Epithelial cell of proximal tubule (primary cell): Measurements from ENCODE around the gene KCNRG. TPM values are rescaled to one million over a fixed set of nuclear protein-coding genes. Genes with fewer than 3 reads are reported as not detected.
"Not testable (repeated sequence)": the region's sequence is repeated elsewhere in the genome, so short reads cannot be mapped to it uniquely, and the experiment has no call there.

Experiments used
- DNase-seq: peaks from one replicate; pipeline ENCODE4 v3.0.0-alpha.2; 2011; ENCODE audit warnings: low read depth
- H3K4me3 ChIP-seq: 2 replicates; pipeline ENCODE4 v1.5.1; 2011; ENCODE audit warnings: low read depth, mild to moderate bottlenecking, low read length
- total RNA-seq: library from RNA; depleted of rRNA; stranded (reverse); fragments of >200 nt; gene quantifications from 2 replicates; pipeline ENCODE4 v1.2.3, GENCODE V29; 2015
- TF ChIP-seq, protein P1 (sequence below): conservative IDR thresholded peaks from 2 replicates; pipeline ENCODE4 v1.5.1; 2012; ENCODE audit warnings: low read depth, mild to moderate bottlenecking, low read length

The KCNRG gene
- total RNA-seq, 1 donor from 2014 or later = 2.5 TPM

DNA sequence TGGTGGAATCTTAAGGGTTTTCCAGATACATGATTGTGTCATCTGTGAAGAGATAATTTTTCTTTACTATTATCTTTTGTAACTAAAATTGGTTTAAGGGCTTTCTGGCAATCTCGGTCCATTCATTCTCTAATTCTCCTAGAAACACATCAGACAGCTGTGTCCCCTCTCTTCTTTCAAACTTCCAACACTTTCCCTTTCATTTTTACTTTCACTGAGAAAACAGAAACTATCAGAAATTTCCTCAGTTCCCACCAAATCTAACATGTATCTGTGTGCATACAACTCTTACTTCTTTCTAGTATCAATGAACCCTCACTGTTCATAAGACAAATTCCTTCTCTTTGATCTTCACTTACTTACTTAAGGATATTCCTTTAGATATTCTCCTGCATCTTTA is 40.2 kb downstream of the KCNRG start:
- no peak overlapping the region for H3K4me3 ChIP-seq
- TF ChIP-seq, protein P1, sequence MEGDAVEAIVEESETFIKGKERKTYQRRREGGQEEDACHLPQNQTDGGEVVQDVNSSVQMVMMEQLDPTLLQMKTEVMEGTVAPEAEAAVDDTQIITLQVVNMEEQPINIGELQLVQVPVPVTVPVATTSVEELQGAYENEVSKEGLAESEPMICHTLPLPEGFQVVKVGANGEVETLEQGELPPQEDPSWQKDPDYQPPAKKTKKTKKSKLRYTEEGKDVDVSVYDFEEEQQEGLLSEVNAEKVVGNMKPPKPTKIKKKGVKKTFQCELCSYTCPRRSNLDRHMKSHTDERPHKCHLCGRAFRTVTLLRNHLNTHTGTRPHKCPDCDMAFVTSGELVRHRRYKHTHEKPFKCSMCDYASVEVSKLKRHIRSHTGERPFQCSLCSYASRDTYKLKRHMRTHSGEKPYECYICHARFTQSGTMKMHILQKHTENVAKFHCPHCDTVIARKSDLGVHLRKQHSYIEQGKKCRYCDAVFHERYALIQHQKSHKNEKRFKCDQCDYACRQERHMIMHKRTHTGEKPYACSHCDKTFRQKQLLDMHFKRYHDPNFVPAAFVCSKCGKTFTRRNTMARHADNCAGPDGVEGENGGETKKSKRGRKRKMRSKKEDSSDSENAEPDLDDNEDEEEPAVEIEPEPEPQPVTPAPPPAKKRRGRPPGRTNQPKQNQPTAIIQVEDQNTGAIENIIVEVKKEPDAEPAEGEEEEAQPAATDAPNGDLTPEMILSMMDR = no peak
- DNase-seq = no peak

DNA sequence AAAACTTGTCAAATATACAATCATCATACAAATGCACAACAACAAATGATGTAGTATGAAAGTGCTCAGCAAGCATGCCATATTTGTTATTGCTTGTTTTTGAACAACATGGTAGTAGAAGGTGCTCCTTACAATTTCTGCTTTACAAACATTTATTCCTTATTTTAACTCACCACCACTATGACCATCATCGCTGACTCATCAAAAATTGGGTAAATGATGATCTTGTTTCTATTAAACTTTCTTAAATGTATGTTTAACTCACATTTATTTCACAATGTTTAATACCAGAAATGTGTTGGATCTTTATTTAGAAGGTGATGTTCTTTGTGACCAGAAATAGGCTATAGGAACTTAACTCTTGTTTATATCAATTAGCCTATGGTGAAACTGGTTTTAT is 45.5 kb downstream of the KCNRG start:
- no peak overlapping the region for H3K4me3 ChIP-seq
- TF ChIP-seq, protein P1 = no peak
- no peak for DNase-seq

DNA sequence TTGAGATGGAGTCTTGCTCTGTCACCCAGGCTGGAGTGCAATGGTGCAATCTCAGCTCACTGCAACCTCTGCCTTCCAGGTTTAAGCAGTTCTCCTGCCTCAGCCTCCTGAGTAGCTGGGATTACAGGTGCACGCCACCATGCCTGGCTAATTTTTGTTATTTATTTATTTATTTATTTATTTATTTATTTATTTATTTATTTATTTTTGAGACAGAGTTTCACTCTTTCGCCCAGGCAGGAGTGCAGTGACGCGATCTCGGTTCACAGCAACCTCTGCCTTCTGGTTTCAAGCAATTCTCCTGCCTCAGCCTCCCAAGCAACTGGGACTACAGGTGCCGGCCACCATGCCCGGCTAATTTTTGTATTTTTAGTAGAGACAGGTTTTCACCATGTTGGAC is 47.1 kb downstream of the KCNRG start:
- H3K4me3 ChIP-seq, DNase-seq: not testable (repeated sequence)

DNA sequence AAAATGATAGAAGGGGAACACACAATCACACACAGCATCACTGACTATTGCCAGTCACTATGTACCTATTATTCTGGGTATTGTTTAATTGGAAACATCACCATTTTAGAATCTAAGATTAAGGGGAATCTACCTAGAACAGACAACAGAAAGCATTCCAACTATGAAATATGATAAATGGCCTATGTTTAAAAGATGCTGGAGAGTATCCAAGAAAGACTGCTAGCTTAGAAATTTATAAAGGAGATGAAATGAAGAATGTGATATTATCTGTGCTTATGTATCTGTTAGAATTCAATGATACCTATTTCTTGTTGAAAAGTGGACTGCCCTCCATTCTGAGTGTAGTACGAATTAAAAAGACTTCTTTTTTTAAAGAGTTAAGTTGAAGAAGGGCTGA is 50.5 kb downstream of the KCNRG start:
- no peak overlapping the region for H3K4me3 ChIP-seq
- TF ChIP-seq, protein P1 = no peak
- DNase-seq = no peak

DNA sequence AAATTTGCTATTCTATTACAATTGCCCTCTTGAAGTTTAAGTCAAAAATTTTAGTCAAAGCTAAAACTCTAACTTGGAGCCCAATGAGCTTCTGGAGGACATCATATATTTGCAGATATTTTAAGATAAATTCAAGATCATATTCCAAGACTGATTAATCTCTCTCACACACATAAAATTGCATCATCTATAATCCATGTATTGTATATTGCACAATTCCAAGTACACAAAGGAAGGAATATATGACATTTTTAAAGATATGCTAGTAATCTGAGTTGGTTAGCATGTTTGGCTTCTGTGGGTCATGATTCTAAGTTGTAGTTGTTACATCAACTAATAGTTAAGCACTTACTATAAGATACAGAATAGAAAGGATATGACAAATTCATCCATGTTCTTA is 53.3 kb downstream of the KCNRG start:
- TF ChIP-seq, protein P1 = no peak
- no peak for DNase-seq
- H3K4me3 ChIP-seq = no peak overlapping the region

DNA sequence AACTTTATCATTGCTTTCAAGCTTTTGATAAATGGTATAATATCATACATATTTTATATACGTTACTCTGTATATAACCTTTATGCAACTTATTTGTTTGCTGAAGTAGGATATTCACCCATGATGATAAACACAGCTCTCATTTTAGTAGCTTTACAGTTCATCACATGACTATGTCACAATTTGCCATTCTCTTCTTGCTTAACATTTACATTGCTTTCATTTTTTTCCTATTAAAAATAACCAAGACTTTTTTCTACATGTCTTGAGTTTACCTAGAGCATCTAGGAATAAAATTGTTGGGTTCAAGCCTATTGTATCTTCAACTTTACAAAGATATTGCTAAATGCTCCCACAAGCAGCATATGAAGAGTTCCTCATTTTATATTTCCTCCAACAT is 54.0 kb downstream of the KCNRG start:
- no peak overlapping the region for H3K4me3 ChIP-seq
- no peak for DNase-seq
- TF ChIP-seq, protein P1 = no peak

DNA sequence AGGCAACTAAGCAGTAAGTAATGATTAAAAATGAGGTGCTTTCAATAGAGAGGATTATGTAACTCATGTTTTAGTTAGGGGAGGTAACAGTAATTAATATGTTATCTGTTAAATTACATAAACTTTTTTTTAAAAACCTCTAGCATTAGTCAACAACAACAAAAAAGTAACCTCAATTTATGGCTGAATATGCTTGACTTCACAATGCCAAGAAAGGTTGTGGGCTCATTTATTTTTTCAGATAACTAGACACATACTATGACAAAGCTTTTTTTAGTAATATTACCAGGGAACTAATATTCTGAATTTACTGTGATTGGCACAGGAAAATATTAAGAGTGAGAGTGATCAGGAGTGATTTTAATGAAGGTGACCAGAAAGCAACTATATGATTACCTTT is 54.9 kb downstream of the KCNRG start:
- no peak for DNase-seq
- TF ChIP-seq, protein P1 = no peak
- no peak overlapping the region for H3K4me3 ChIP-seq

Other genes with a start within 250 kb of the KCNRG start
- 22.3 and 29.7 TPM in 2 replicates for gene KPNA3, start 222.8 kb upstream of the KCNRG start, total RNA-seq
- gene SPRYD7, start 79.1 kb upstream of the KCNRG start, total RNA-seq = 4.8 and 8.2 TPM in 2 replicates
- gene TRIM13, start 18.4 kb upstream of the KCNRG start, total RNA-seq = 12.2 and 13.2 TPM in 2 replicates